ENCODE results near the gene PRKX.
"Not testable (repeated sequence)": the region's sequence is repeated elsewhere in the genome, so short reads cannot be mapped to it uniquely, and the experiment has no call there.

Gene PRKX

DNA sequence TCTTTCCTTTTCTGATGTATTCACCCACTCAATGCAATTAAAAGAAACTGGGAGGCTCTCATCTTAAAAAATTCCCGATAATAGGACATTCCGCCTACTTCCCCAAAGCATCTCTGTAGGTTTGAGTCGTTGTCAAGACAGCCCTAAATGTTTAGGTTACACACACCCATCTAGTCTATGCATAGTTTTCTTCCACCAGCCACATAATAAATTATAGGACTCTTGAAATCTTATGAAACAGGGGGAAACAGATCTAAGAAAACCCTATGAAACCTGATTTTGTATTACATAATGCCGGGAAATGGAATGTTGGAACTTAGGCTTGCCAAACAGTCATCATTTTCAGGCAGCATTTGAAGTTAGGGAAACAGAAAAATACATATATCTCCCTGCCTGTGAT is 150.0 kb downstream of the PRKX start:
- no peak for DNase-seq

GRCh38 chrX:3560010-3560409 is 153.4 kb downstream of the PRKX start:
- DNase-seq: not testable (repeated sequence)
